ENCODE measurements around the gene RGS7. TPM values are rescaled to one million over a fixed set of nuclear protein-coding genes. Genes with fewer than 3 reads are reported as not detected.

RGS7 gene
- total and polyA plus RNA-seq, 2 of the 8 experiments (the other 6 are each of a cell fraction or from before 2014, with no cell fraction given): 1.6 to 3.0 TPM

- TF ChIP-seq CTCF (IDR thresholded peaks at IDR 0.05; ENCODE audit: control extremely low read depth in 1 of 3, insufficient read depth in 1 of 3, low read depth in 1 of 3, low read length in 3 of 3) (peak in 2 of 3 experiments; percentile 49 to 54; a peak in 2 of 4 replicates), MAFK (IDR thresholded peaks at IDR 0.05; ENCODE audit: low read depth, low read length) (no peak), BCL11A (IDR thresholded peaks at IDR 0.05; ENCODE audit: low read depth in 2 of 2, low read length in 2 of 2) (no peak)
Observed at GRCh38 chr1:240967070-240967724, 389.8 kb downstream of the RGS7 start (continued).
